ENCODE data around the gene PACSIN1.
A peak's percentile ranks its signal among the peaks of the same experiment; 100 is the strongest.

PACSIN1 gene

DNA sequence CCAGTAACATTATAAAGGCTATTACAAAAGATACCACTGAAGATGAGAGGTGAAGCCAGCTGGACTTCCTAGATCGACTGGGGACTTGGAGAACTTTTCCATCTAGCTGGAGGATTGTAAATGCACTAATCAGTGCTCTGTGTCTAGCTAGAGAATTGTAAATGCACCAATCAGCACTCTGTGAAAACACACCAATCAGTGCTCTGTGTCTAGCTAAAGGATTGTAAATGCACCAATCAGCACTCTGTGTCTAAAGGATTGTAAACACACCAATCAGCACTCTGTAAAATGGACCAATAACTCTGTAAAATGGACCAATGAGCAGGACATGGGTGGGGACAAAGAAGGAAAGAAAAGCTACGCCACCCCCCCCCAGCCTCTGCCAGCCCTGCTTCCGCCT lies 26.4 kb upstream of the PACSIN1 start:
- no peak overlapping the region for H3K9ac ChIP-seq (ENCODE audit: low read depth, low read length, poor library complexity)
- no peak overlapping the region for H2BK12ac ChIP-seq (ENCODE audit: low read length)
- H4K8ac ChIP-seq (ENCODE audit: low read depth, low read length) = no peak overlapping the region
- no peak overlapping the region for H3K4me2 ChIP-seq (ENCODE audit: insufficient read depth, low read length, poor library complexity, severe bottlenecking)
- H3K79me1 ChIP-seq (ENCODE audit: low read depth, low read length) = no peaks in the 10 kb centered on the region
- no peak overlapping the region for H2AFZ ChIP-seq (ENCODE audit: low read length)
- no peaks in the 10 kb centered on the region for H3K4me1 ChIP-seq (ENCODE audit: control insufficient read depth in 2 of 2, insufficient read depth in 1 of 2, low read depth in 1 of 2, low read length in 2 of 2)
- no peak overlapping the region for H3K4me3 ChIP-seq (ENCODE audit: low read length in 2 of 2)
- no peak overlapping the region for H3K23ac ChIP-seq (ENCODE audit: low read depth, low read length, poor library complexity)
- peaks cover 0 to 2% of the 10 kb centered on the region in 2 donors for H3K9me3 ChIP-seq (replicated peaks in 1 of 2; ENCODE audit: control insufficient read depth in 2 of 2, insufficient read depth in 1 of 2, low read depth in 1 of 2, low read length in 2 of 2)
- no peak overlapping the region for H2BK5ac ChIP-seq (ENCODE audit: low read length)
- H3K4ac ChIP-seq (ENCODE audit: low read length) = no peak overlapping the region
- H2BK120ac ChIP-seq (ENCODE audit: low read depth, low read length) = no peak overlapping the region
- H2BK15ac ChIP-seq (ENCODE audit: low read length) = no peak overlapping the region
- no peak for DNase-seq (ENCODE audit: low spot score)
- H3K14ac ChIP-seq (ENCODE audit: low read length) = no peak overlapping the region
- H2AK5ac ChIP-seq (ENCODE audit: low read depth, low read length) = no peak overlapping the region
- no peak overlapping the region for H4K91ac ChIP-seq (ENCODE audit: low read depth, low read length, poor library complexity)
- no peaks in the 10 kb centered on the region for H3K36me3 ChIP-seq (replicated peaks in 1 of 2; ENCODE audit: control insufficient read depth in 2 of 2, insufficient read depth in 2 of 2, low read length in 2 of 2)
- no CpG with 5 or more reads among the region's 3 CpGs for WGBS, 2 donors (ENCODE audit: extremely low coverage in 2 of 2, insufficient read length in 2 of 2, insufficient replicate concordance in 1 of 2)
- no peak overlapping the region for H3K18ac ChIP-seq (ENCODE audit: low read length)
- H3K27me3 ChIP-seq (ENCODE audit: control insufficient read depth in 3 of 3, insufficient read depth in 3 of 3, low read depth in 1 of 3, low read length in 3 of 3) = no peaks in the 10 kb centered on the region
- no peak overlapping the region for H3K27ac ChIP-seq (replicated peaks; ENCODE audit: low read length)

DNA sequence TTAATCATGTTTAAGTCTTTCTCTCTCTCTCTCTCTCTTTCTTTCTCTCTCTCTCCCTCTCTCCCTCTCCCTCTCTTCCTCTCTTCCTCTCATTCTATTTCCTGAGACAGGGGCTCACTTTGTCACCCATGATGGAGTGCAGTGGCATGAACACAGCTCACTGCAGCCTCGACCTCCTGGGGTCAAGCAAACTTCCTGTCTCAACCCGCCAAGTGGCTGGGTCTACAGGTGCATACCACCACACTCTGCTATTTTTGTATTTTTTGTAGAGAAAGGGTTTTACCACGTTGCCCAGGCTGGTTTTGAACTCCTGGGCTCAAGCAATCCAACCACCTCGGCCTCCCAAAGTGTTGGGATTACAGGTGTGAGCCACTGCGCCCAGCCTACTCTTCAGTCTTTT lies 24.4 kb upstream of the PACSIN1 start:
- no peak for DNase-seq (ENCODE audit: low spot score)
- Histone ChIP-seq H4K91ac (ENCODE audit: low read depth, low read length, poor library complexity) (no peak overlapping the region), H3K4ac (ENCODE audit: low read length) (no peak overlapping the region), H2AFZ (ENCODE audit: low read length) (no peak overlapping the region), H3K23ac (ENCODE audit: low read depth, low read length, poor library complexity) (no peak overlapping the region), H2BK5ac (ENCODE audit: low read length) (no peak overlapping the region), H3K9ac (ENCODE audit: low read depth, low read length, poor library complexity) (no peak overlapping the region), H2BK15ac (ENCODE audit: low read length) (no peak overlapping the region), H3K4me1 (ENCODE audit: control insufficient read depth in 2 of 2, insufficient read depth in 1 of 2, low read depth in 1 of 2, low read length in 2 of 2) (no peaks in the 10 kb centered on the region), H3K9me3 (replicated peaks in 1 of 2; ENCODE audit: control insufficient read depth in 2 of 2, insufficient read depth in 1 of 2, low read depth in 1 of 2, low read length in 2 of 2) (peaks cover 0 to 2% of the 10 kb centered on the region in 2 donors), H4K8ac (ENCODE audit: low read depth, low read length) (no peak overlapping the region), H3K4me3 (ENCODE audit: low read length in 2 of 2) (no peak overlapping the region), H3K27me3 (ENCODE audit: control insufficient read depth in 3 of 3, insufficient read depth in 3 of 3, low read depth in 1 of 3, low read length in 3 of 3) (no peaks in the 10 kb centered on the region), H3K4me2 (ENCODE audit: insufficient read depth, low read length, poor library complexity, severe bottlenecking) (no peak overlapping the region), H2AK5ac (ENCODE audit: low read depth, low read length) (no peak overlapping the region), H2BK12ac (ENCODE audit: low read length) (no peak overlapping the region), H3K18ac (ENCODE audit: low read length) (no peak overlapping the region), H3K27ac (replicated peaks; ENCODE audit: low read length) (no peak overlapping the region), H3K14ac (ENCODE audit: low read length) (no peak overlapping the region), H2BK120ac (ENCODE audit: low read depth, low read length) (no peak overlapping the region), H3K79me1 (ENCODE audit: low read depth, low read length) (no peaks in the 10 kb centered on the region), H3K36me3 (replicated peaks in 1 of 2; ENCODE audit: control insufficient read depth in 2 of 2, insufficient read depth in 2 of 2, low read length in 2 of 2) (no peaks in the 10 kb centered on the region)
- no CpG with 5 or more reads among the region's 5 CpGs for WGBS, 2 donors (ENCODE audit: extremely low coverage in 2 of 2, insufficient read length in 2 of 2, insufficient replicate concordance in 1 of 2)

DNA sequence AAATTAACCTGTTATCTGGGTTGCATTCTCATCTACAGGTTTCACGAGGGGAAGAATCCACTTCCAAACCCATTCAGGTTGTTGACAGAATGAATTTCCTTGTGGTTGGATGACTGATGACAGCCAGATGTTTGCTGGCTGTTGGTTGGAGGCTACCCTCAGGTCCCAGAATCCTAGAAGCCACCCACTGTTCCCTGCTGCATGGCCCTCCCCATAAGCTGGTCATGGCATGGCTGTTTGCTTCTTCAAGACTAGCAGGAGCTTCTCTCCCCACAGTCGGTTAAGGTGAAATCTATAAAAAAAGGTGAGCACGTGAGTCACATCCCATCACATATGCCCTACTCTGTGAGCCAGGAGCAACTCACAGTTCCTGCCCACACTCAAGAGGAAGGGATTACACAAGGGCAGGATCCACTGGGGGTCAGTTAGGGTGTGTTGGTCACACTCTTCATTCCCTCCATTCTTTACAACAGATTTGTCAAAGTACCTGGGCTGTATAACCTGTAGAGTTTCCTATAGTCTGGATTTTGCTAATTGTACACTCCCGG lies 20.5 kb upstream of the PACSIN1 start:
- Histone ChIP-seq H3K4ac (ENCODE audit: low read length) (no peak overlapping the region), H4K91ac (ENCODE audit: low read depth, low read length, poor library complexity) (no peak overlapping the region), H2BK120ac (ENCODE audit: low read depth, low read length) (no peak overlapping the region), H3K18ac (ENCODE audit: low read length) (no peak overlapping the region), H3K23ac (ENCODE audit: low read depth, low read length, poor library complexity) (no peak overlapping the region), H2BK5ac (ENCODE audit: low read length) (no peak overlapping the region), H3K79me1 (ENCODE audit: low read depth, low read length) (no peaks in the 10 kb centered on the region), H2AFZ (ENCODE audit: low read length) (no peak overlapping the region), H3K4me3 (ENCODE audit: low read length in 2 of 2) (no peak overlapping the region), H2AK5ac (ENCODE audit: low read depth, low read length) (no peak overlapping the region), H3K36me3 (replicated peaks in 1 of 2; ENCODE audit: control insufficient read depth in 2 of 2, insufficient read depth in 2 of 2, low read length in 2 of 2) (no peaks in the 10 kb centered on the region), H3K9ac (ENCODE audit: low read depth, low read length, poor library complexity) (no peak overlapping the region), H3K14ac (ENCODE audit: low read length) (no peak overlapping the region), H3K4me2 (ENCODE audit: insufficient read depth, low read length, poor library complexity, severe bottlenecking) (no peak overlapping the region), H3K4me1 (ENCODE audit: control insufficient read depth in 2 of 2, insufficient read depth in 1 of 2, low read depth in 1 of 2, low read length in 2 of 2) (peaks cover 0 to 2% of the 10 kb centered on the region in 2 donors), H4K8ac (ENCODE audit: low read depth, low read length) (no peak overlapping the region), H2BK12ac (ENCODE audit: low read length) (no peak overlapping the region), H3K27me3 (ENCODE audit: control insufficient read depth in 3 of 3, insufficient read depth in 3 of 3, low read depth in 1 of 3, low read length in 3 of 3) (no peaks in the 10 kb centered on the region), H3K9me3 (replicated peaks in 1 of 2; ENCODE audit: control insufficient read depth in 2 of 2, insufficient read depth in 1 of 2, low read depth in 1 of 2, low read length in 2 of 2) (no peaks in the 10 kb centered on the region), H2BK15ac (ENCODE audit: low read length) (no peak overlapping the region), H3K27ac (replicated peaks; ENCODE audit: low read length) (no peak overlapping the region)
- no peak for DNase-seq (ENCODE audit: low spot score)
- no CpG with 5 or more reads among the region's 4 CpGs for WGBS, 2 donors (ENCODE audit: extremely low coverage in 2 of 2, insufficient read length in 2 of 2, insufficient replicate concordance in 1 of 2)

DNA sequence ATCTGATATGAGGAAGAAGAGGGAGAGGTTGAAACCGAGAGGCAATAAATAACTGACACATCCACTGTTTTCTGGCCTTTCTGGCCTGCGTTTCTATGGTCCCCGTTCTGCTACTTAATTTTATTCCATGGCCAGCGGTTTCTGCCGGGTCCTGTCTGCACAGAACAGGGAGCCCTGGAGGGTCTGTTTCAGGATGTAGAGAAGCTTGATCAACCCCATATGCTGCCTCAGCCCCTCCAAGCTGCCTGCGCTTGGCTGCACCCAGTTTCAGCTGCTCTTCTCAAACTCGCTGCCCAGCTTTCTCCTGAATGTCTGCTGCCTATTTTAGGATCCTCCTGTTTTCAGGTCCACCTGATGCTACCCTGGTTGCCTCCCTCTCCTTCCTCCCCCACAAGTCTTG lies 18.5 kb upstream of the PACSIN1 start:
- Histone ChIP-seq H3K4ac (ENCODE audit: low read length) (no peak overlapping the region), H3K36me3 (replicated peaks in 1 of 2; ENCODE audit: control insufficient read depth in 2 of 2, insufficient read depth in 2 of 2, low read length in 2 of 2) (no peaks in the 10 kb centered on the region), H3K9me3 (replicated peaks in 1 of 2; ENCODE audit: control insufficient read depth in 2 of 2, insufficient read depth in 1 of 2, low read depth in 1 of 2, low read length in 2 of 2) (peaks cover 2 to 5% of the 10 kb centered on the region in 2 donors), H3K9ac (ENCODE audit: low read depth, low read length, poor library complexity) (no peak overlapping the region), H2BK15ac (ENCODE audit: low read length) (no peak overlapping the region), H3K4me3 (ENCODE audit: low read length in 2 of 2) (no peak overlapping the region), H2AFZ (ENCODE audit: low read length) (peak overlapping the region; percentile 7), H2AK5ac (ENCODE audit: low read depth, low read length) (no peak overlapping the region), H3K27me3 (ENCODE audit: control insufficient read depth in 3 of 3, insufficient read depth in 3 of 3, low read depth in 1 of 3, low read length in 3 of 3) (no peaks in the 10 kb centered on the region), H2BK120ac (ENCODE audit: low read depth, low read length) (no peak overlapping the region), H3K27ac (replicated peaks; ENCODE audit: low read length) (no peak overlapping the region), H3K23ac (ENCODE audit: low read depth, low read length, poor library complexity) (peak overlapping the region; percentile 45), H2BK5ac (ENCODE audit: low read length) (no peak overlapping the region), H2BK12ac (ENCODE audit: low read length) (no peak overlapping the region), H3K14ac (ENCODE audit: low read length) (no peak overlapping the region), H3K79me1 (ENCODE audit: low read depth, low read length) (no peaks in the 10 kb centered on the region), H4K8ac (ENCODE audit: low read depth, low read length) (no peak overlapping the region), H3K18ac (ENCODE audit: low read length) (no peak overlapping the region), H4K91ac (ENCODE audit: low read depth, low read length, poor library complexity) (no peak overlapping the region), H3K4me2 (ENCODE audit: insufficient read depth, low read length, poor library complexity, severe bottlenecking) (no peak overlapping the region), H3K4me1 (ENCODE audit: control insufficient read depth in 2 of 2, insufficient read depth in 1 of 2, low read depth in 1 of 2, low read length in 2 of 2) (peaks cover 0 to 2% of the 10 kb centered on the region in 2 donors)
- WGBS, 2 donors (ENCODE audit: extremely low coverage in 2 of 2, insufficient read length in 2 of 2, insufficient replicate concordance in 1 of 2) = no CpG with 5 or more reads among the region's 7 CpGs
- no peak for DNase-seq (ENCODE audit: low spot score)

All from neuronal stem cell (in vitro differentiated cells).